ENCODE data around the gene PEMT.

The PEMT gene

GRCh38 chr17:17511881-17512858, 79.3 kb downstream of the PEMT start:
- DNase-seq = no peak

- DNase-seq = no peak
These were observed 80.2 kb downstream of the PEMT start for GRCh38 chr17:17511293-17511741.

- DNase-seq = no peak
These were observed 80.8 kb downstream of the PEMT start for GRCh38 chr17:17510456-17511292.

GRCh38 chr17:17509601-17510425, 81.7 kb downstream of the PEMT start:
- DNase-seq = no peak

- DNase-seq = no peak
These were observed 82.6 kb downstream of the PEMT start for GRCh38 chr17:17508646-17509591.

- DNase-seq = no peak
These were observed 83.4 kb downstream of the PEMT start for GRCh38 chr17:17508019-17508535.

GRCh38 chr17:17507465-17508011, 84.0 kb downstream of the PEMT start:
- no peak for DNase-seq

GRCh38 chr17:17506893-17507464, 84.5 kb downstream of the PEMT start:
- no peak for DNase-seq

- no peak for DNase-seq
These were observed 85.2 kb downstream of the PEMT start for GRCh38 chr17:17506181-17506741.

- no peak for DNase-seq
These were observed 85.8 kb downstream of the PEMT start for GRCh38 chr17:17505610-17506171.

GRCh38 chr17:17505151-17505550, 86.4 kb downstream of the PEMT start:
- DNase-seq = no peak

GRCh38 chr17:17504341-17505140, 87.0 kb downstream of the PEMT start:
- no peak for DNase-seq

- no peak for DNase-seq
These were observed 87.9 kb downstream of the PEMT start for GRCh38 chr17:17503566-17504130.

- no peak for DNase-seq
These were observed 88.6 kb downstream of the PEMT start for GRCh38 chr17:17502741-17503565.

GRCh38 chr17:17500999-17501605, 90.4 kb downstream of the PEMT start:
- peak; percentile 18 for DNase-seq

GRCh38 chr17:17499402-17500145, 91.9 kb downstream of the PEMT start:
- no peak for DNase-seq

All from stimulated activated CD4-positive, alpha-beta T cell treated with anti-CD3 and anti-CD28 coated beads, Interleukin-4, amount 100 ng/mL, for 24 hours (primary cell).